ENCODE results near the gene MAPRE3.

DNA sequence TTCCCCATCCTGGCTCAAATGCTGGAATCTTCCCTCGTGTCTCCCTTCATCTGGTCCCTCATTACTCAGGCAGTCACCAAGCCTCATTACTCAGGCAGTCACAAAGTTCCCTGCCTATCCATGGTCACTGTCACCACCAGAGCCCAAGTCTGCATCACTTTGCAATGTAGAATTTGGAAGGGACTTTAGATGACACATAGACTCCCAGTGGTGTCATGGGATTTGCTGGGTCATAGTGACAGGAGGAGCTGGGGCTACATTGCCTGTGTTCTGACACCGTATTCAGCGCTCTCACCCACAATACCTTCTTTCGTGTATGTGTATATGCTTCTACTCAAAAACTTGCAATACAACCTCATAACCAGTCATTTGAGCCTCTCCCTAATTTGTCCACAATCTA is 105.9 kb downstream of the MAPRE3 start:
- TF ChIP-seq, protein P1, sequence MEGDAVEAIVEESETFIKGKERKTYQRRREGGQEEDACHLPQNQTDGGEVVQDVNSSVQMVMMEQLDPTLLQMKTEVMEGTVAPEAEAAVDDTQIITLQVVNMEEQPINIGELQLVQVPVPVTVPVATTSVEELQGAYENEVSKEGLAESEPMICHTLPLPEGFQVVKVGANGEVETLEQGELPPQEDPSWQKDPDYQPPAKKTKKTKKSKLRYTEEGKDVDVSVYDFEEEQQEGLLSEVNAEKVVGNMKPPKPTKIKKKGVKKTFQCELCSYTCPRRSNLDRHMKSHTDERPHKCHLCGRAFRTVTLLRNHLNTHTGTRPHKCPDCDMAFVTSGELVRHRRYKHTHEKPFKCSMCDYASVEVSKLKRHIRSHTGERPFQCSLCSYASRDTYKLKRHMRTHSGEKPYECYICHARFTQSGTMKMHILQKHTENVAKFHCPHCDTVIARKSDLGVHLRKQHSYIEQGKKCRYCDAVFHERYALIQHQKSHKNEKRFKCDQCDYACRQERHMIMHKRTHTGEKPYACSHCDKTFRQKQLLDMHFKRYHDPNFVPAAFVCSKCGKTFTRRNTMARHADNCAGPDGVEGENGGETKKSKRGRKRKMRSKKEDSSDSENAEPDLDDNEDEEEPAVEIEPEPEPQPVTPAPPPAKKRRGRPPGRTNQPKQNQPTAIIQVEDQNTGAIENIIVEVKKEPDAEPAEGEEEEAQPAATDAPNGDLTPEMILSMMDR (IDR thresholded peaks at IDR 0.05): no peak
- no peak for TF ChIP-seq POLR2A (IDR thresholded peaks at IDR 0.05)

All from right lobe of liver (tissue), 4 donors.